Measurements from ENCODE around the gene PDE4A.

DNA sequence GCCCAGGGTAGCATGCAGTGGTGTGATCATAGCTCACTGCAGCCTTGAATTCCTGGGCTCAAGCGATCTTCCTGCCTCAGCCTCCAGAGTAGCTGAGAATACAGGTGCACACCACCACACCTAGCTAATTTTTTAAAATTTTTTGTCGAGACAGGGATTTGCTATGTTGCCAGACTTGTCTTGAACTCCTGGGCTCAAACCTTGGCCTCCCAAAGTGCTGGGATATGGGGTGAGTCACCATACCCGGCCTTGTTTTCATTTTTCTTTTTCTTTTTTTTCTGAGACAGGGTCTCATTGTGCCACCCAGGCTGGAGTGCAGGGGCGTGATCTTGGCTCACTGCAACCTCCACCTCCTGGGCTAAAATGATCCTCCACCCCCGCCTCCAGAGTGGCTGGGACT, 44.1 kb downstream of the PDE4A start:
- TF ChIP-seq, protein P1, sequence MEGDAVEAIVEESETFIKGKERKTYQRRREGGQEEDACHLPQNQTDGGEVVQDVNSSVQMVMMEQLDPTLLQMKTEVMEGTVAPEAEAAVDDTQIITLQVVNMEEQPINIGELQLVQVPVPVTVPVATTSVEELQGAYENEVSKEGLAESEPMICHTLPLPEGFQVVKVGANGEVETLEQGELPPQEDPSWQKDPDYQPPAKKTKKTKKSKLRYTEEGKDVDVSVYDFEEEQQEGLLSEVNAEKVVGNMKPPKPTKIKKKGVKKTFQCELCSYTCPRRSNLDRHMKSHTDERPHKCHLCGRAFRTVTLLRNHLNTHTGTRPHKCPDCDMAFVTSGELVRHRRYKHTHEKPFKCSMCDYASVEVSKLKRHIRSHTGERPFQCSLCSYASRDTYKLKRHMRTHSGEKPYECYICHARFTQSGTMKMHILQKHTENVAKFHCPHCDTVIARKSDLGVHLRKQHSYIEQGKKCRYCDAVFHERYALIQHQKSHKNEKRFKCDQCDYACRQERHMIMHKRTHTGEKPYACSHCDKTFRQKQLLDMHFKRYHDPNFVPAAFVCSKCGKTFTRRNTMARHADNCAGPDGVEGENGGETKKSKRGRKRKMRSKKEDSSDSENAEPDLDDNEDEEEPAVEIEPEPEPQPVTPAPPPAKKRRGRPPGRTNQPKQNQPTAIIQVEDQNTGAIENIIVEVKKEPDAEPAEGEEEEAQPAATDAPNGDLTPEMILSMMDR (IDR thresholded peaks at IDR 0.05), result no peak
- TF ChIP-seq POLR2A (IDR thresholded peaks at IDR 0.05), result no peak
